H4 (cell line): ENCODE measurements around the gene SH3BP4. TPM values are rescaled to one million over a fixed set of nuclear protein-coding genes. Genes with fewer than 3 reads are reported as not detected.
A peak's percentile ranks its signal among the peaks of the same experiment; 100 is the strongest.

Experiments
- DNase-seq: peaks from one replicate; pipeline ENCODE4 v3.0.0-alpha.2; 2015; ENCODE audit warnings: low spot score
- total RNA-seq: library from RNA; depleted of rRNA; stranded (reverse); fragments of >200 nt; shearing (Covaris generic); gene quantifications from 2 replicates; pipeline ENCODE4 v1.2.3, GENCODE V29; 2014

The SH3BP4 gene
- total RNA-seq, 1 experiment from 2014 or later, result 78.6 TPM

DNA sequence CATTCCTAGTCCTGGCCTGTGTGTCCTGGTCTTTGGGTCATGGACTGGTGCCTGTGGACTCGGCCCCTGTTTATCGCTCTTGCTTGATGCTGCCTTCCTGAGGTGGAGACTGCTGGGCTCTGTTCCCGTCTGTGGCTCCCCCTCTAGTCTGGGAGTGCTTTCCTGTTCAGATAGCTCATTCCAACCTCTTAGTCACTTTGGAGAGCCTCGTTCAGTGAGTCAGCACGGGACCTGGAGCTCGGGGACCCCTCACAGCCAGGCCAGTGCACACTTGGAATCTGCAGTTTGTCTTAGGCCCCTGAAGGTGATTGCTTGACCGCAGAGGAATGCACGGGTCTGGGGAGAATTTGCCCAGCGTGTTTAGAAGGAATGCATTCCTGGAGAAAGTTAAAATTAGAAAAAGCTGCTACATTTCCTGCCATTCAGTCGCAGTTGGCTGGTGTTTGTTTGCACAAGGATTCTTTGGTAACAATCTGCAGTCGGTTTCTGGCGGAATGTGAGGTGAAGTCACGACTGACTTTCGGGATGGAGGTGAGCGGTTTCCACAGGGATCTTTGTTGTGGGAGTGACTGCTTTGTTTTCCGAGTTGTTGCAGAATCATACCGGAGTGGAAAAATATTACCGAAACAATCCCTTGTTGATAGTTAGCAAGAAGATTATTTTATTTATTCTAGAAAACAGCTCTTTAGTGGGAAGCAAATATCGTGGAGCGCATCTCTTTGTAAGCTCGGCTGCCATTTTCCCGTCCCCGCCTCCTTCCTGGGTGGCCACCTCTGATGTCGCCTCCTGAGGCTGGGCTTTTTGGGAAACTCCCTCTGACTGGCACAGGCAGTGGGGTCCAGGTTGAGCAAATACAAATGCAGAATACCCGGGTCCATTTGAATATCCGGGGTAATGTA is 29.6 kb downstream of the SH3BP4 start:
- DNase-seq, result peak; percentile 99

DNA sequence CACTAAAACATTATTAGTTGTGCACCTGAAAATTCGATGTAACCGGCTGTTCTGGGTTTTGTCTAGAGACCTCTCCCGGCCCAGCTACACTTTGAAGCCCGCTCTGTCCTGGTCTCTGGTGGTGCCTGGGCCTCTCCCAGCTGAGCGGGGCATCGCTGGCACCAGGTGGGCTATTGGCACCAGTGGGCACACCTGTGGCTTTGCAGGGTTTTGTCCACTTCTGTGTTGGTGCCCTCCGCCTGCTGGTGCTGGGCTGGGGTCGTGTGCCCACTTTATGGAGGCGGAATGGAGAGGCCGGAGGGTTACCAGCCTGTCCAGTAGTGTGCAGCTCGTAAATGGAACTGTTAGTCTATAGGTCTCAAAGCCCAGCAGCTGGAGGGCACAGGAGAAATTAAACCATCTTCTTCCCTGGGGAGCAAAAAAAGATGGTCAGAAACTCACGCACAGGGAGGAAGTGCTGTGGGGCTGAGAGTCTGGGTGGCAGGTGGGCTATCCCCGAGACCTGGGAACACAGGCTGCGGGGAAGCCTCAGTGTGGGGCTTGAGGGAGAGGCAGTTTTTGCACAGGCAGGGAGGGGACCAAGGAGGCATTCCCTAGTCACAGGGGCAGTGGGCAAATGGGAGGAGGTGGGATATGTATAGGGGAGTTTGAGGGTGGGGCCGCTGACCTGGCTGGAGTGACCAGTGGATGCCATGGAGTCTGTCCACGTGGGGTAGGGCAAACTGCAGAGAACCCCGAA is 30.4 kb downstream of the SH3BP4 start:
- no peak for DNase-seq

DNA sequence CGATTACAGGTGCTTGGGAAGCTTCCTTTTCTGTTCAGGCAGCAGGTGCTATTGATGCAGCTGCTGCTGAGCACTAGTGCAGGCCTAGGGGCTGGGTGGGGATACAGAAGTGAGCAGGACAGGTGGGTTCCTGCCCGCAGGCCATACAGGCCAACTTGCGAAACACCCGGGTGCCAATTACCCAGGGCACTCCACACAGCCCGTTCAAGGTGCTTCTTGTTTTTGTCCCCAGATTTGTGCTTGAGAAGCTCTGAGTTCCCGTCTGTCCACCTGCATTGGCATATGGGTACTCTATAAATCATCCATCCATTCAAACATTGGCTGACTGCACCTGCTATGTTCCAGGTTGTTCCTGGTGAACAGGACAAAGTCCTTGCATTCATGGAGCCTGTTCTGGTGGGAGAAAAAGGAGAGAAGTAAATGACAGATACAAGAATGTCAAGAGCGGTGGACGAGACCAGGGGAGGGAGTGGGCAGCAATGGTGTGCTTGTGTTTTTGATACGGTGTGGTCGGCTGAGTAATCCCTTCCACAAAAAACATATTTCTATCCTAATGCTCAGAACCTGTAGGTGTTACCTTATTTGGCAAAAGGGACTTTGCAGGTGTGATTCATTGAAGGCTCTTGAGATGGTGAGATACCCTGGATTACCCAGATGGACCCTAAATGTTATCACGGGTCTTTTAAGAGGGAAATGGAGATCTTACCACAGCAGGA is 31.4 kb downstream of the SH3BP4 start:
- DNase-seq, result no peak

DNA sequence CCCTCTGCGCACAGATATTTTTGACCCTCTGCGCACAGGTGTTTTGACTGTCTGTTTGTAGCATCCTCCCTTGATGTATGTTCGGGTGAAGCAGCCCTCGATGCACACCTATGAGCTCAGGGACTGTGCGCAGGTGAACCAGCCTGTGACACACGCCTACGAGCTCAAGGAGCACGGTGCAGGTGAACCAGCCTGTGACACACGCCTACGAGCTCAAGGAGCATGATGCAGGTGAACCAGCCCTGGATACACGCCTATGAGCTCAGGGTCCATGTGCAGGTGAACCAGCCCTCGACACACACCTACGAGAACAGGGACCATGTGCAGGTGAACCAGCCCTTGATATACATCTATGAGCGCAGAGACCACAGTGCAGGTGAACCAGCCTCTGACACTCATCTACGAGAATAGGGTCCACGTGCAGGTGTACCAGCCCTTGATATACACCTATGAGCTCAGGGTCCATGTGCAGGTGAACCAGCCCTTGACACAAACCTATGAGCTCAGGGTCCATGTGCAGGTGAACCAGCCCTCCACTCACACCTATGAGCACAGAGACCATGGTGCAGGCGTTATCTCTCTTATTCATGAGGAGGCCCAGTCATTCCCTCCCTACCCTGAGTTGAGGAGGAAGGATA is 33.9 kb downstream of the SH3BP4 start:
- DNase-seq, result no peak

DNA sequence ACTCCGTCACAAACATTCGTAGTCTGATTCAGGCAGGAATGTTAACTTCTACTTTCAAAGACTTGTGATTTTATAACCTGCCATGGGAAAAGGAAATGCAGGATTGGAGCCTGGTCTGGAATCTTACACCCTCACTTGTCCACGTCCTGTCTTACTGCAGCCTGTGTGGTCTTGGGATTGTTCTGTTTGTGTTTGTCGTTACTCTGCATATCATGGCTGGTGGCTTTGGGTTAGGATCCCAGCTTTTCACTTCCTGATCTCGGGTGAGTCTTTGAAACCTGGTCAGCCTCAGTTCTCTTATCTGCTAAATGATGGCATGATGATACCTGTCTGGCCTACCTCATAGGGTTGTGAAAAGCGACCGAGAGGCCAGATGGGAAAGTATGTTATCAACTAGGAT is 34.6 kb downstream of the SH3BP4 start:
- no peak for DNase-seq

DNA sequence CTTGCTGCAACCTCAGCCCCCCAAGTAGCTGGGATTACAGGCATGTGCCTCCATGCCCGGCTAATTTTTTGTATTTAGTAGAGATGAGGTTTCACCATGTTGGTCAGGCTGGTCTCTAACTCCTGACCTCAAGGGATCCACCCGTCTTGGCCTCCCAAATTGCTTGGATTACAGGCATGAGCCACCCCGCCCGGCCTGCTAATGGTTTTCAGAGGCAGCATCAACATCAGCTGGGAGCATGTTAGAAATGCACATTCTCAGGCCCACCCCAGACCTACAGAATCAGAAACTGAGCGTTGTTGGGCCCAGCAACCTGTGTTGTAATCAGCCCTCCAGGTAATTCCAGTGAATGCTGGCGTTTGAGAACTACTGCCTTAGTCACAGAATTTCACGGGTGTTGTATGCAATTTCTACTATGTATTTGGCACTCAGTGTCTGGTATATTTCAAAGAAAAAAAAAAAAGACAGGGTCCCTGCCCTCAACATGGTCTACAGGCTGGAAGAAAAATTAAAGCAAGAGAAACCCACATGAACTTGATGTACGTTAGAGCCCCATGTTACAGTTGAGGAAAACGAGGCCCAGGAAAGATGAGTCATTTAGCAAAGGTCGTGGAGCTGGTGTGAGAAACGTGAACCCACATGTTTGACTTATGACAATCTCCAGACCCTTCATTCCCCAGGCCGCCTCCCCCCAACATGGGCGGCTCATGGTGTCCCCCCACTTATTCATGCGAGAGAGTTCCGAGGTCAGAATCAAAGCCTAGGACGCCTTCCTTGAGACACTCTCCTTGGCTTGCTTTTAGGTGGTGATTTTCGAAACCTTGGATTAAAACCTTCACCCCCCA is 35.3 kb downstream of the SH3BP4 start:
- DNase-seq, result no peak

DNA sequence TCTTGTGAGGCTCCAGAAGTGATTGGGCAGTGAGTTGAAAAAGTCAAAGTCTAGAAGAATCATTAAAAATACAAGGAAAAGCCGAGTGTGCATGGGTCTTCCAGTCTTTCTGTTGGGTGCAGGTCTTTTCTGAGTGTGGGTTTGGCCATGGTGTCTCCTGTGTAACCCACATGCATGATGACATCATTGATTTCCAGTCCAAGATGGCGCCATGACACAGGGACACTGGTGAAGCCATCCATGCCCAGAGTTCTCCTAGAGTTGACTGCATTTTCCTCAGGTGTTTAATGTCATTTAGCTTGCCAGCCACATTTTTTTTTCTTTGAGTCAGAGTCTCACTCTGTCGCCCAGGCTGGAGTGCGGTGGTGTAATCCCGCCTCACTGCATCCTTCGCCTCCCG is 35.9 kb downstream of the SH3BP4 start:
- no peak for DNase-seq

DNA sequence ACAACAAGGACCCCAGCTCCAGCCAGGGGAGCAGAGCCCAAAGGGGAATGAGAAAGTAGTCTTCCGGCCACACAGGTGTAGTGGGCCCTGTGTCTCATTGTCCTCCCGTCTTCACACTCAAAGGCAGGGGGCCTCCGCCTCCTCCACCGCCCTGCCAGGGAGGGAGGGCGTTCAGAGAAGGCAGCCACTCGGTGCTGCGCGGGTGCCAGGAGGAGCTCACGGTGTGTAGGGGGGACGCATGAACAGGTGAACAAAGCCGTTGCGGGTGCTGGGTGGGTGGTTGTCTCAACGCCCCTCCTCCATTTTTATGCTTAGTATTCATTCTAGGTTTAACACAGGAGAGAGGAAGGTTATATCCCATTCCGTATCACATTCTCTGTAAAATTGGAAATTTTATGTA is 36.7 kb downstream of the SH3BP4 start:
- DNase-seq, result no peak

DNA sequence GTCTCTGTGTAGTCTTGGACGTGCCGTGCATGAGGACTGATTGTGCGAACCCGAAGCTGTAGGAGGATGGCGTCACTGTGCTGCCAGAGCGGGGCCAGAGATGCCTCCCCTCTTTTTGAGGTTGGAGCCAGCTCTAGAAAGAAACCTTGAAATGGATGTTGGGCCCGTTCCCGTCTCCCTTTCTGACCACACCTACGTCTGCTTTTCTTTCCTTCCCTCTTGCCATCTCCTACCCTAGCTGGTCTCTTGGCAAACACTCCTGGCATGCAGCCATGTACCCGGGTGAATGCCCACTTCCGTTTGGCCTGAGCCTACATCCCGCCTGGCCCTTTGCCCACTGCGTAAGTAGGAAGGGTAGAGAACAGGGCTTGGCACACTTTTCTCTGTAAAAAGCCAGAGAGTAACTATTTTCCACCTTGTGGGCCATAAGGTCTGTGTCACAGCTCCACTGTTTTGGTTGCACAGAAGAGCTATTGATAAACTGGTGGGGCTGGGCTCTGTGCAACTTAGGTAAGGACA is 37.4 kb downstream of the SH3BP4 start:
- peak; percentile 98 for DNase-seq

DNA sequence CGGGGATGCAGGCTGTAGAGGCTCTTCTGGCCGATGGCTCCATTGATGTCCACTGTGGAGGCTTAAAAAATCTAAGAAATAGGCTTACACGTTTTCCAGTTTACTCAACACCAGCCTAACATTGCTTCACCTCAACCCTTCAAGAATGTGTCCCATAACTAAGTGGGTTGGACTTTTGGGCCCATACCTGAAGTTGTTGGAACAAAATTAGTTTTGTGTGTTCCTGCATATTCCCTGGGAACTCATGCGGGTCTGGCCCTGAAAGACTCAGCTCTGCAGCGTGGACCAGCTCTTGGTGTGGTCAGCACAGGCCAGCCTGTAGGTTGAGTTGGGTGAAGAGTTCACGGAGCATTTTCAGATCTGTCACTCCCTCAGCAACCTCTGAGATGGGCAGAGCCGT is 38.5 kb downstream of the SH3BP4 start:
- no peak for DNase-seq

DNA sequence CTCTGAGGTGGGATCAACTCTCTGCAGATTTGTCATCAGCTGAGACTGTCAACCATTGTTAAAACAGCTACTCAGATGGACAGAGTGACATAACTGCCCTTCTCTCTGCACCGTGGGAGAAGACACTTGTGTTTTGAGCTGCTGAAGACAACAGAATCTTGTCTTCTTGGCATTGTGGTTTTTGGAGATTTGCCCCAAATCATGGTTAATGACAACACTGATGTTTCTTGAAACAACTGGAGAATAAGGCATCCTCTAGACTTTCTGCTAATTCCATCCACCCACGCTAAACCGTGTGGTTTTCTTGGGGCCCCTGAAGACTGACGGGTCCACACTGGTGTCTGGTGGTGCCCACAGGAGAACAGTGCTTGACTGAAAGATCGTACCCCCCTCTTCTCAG is 39.5 kb downstream of the SH3BP4 start:
- DNase-seq, result no peak

DNA sequence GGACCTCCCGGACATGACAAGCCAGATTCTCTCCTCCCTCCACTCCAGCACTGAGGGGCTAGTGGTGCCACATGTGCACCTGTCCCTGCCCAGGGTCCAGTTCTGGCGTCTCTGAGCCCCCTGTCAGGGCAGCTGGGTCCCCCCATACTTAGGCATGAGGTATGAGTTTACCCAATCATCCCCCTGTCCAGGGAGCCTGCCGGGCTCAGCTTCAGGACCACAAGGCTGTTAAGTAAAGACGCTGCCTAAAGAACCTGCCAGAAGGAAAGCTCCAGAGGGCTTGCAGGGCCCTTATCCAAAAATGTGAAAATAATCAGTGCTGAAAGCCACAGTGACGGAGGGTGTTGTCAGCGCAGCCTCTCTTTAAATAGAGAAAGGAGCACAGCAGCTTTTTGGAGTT is 40.0 kb downstream of the SH3BP4 start:
- DNase-seq, result no peak

DNA sequence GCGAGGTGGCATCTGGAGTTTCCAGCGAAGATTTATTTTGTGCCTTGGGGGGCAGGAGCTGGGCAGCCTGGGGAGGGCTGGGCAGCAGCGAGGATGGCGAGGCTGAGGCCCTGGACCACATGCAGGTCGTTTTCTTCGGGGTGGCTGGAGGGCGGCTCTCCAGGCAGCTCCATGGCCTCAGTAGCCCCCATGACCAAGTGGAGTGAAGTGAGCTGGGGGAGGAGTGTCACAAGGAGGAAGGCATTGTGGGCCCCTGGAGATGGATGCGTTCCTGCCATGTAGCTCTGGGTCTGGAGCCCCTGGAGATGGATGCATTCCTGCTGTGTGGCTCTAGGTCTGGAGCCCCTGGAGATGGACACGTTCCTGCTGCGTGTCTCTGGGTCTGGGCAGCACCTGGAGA is 40.4 kb downstream of the SH3BP4 start:
- no peak for DNase-seq

DNA sequence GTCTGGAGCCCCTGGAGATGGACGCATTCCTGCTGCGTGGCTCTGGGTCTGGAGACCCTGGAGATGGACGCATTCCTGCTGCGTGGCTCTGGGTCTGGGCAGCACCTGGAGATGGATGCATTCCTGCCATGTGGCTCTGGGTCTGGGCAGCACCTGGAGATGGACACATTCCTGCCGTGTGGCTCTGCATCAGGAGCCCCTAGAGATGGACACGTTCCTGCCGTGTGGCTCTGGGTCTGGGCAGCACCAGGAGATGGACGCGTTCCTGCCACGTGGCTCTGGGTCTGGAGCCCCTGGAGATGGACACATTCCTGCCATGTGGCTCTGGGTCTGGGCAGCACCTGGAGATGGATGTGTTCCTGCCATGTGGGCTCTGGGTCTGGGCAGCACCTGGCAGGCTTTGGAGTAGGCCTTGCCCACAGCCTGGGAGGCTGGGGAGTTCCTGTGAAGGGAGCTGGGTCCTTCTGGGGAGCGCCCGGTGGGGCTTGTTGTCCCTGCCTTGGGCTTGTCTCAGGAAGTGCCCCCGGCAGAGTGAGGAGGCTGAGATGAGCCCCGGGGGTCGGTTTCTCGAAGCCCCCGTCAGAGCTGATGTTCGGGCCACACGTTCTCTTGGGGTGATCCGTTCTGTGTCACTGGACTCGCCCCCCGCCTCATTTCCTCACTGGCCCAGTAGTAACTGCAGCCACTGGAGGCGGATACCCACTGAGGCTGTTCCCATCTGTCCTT is 41.0 kb downstream of the SH3BP4 start:
- no peak for DNase-seq

DNA sequence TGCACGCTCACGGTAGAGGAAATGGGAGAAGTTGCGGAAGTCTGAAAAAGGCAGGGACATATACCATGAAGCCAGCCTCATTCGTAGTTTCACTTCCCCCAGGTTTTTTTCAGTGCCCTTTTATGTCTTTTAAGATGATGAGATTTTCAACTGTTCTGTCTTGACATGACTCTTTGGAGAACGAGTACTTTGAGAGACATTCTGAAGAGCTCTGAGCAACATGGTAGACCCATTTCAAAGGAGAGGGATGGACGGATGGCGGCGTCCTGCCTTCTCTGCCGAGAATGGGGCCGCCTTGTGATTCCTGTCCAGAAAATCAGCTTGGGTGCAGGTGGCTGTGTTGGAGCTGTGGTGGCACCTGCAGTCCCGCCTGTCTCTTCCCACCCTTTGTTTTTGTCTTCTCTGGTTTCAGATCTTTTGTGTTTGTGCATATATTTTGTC is 41.7 kb downstream of the SH3BP4 start:
- DNase-seq, result no peak

DNA sequence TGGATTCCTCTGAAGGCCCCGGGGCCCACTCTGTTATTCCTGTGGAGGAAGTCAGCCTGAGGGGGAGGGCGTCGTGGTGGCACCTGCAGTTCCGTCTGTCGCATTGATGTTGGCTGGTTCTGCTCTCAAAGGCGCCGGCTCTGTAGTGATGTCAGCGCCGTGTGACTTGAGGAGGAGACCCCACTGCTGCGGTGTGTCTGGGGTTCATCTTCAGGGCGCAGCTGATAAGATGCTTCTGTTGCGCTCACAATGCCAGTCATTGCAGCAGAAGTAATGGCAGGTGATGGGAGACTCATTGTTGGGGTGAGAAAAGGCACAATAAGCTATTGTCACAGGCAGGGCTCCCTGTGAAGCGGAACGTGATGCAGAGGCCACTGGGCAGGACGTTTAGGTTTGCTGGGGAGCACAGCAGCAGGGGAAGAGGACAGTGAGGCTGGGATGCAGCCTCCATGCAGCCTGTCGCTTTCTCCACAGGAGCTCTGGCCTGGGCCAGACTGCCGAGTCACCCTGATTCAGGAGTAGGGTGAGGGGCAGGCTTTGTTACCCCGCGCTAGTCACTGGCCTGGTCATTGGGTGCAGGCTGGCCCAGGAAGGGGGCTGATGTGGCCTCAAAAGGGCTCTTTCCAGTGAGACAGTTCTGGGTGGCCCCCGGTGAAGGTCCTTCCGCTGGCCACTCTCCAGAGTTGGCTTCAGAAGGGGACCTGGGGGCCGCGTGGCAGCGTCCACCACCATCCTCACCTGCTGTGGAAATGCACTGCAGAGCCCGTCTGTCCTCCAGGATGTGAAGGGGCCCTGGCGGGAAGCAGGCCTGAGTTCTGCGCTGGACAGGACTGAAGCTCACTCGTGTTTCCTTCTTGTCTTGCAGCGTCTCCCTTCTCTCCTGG is 42.9 kb downstream of the SH3BP4 start:
- no peak for DNase-seq

DNA sequence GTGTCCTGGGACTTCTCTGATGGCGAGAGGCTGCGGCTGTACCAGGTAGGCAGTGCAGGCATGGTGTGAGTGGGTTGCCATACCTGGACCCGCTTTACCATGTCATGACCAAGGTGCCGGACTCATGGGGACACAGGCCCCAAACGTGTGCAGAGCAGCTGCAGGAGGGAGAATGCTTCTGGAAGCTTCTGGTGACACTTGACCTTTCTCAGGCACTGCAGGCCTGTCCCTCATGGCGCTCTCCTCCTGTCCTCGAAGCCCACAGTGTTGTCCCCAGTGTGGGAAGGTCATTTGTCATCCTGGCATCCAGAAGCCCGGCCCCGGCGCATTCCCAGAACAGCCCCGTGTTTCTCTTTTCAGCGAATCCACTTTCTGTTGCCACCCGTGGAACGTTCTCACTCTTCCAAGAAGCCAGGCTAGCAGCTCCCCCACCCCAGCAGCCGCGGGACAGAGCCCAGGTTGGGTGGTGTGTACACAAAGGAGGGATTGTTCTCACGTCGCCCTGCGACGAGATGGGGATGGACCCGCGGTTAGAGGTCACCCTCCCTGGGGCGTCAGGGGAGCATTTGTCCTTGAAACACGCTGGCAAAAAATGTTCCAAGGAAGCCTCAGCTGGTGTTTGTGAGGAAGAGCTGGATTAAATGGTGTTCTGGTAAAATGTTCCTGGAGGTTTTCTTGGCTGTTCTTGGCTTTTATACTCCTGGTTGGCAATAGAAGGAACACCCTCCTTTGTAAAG is 43.7 kb downstream of the SH3BP4 start:
- DNase-seq, result no peak
